ENCODE data around the gene ARHGEF3.

DNA sequence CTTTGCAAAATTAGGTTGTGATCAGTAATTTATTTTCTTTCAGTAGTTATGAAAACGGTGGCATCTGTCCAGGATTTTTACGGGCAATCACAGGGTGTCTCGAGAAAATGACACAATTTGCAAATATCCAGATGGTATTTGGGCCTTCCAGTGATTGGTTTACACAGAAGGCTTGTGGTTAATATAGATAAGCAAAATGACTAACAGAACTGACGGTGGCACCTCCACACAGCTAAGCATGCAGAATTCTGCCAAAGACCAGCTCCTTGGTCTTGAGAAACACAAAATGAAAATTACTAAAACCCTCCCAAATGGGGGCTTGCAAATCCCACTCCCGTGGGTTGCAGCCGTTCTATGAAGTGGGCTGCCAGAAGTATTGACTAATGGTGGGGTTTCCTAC, 5.5 kb downstream of the ARHGEF3 start:
- no peak for TF ChIP-seq CTCF (IDR thresholded peaks at IDR 0.05 in 4 of 5, conservative IDR thresholded peaks at IDR 0.05 in 1 of 5)
- no peak for TF ChIP-seq POLR2A (IDR thresholded peaks at IDR 0.05)
